Small intestine (tissue), 7 donors: ENCODE measurements around the gene APOL5. TPM values are rescaled to one million over a fixed set of nuclear protein-coding genes. Genes with fewer than 3 reads are reported as not detected.
A peak's percentile ranks its signal among the peaks of the same experiment; 100 is the strongest.

ENCODE experiments used
- DNase-seq, 2 donors: peaks; one replicate each; pipeline versions ENCODE4 v3.0.0 to v3.0.0-alpha.2; 2013
- FAIRE-seq: peaks from 2 replicates; lab custom pipeline; 2012; peaks lifted over from hg19 to GRCh38; lab: Jason Lieb, UNC
- H3K27ac ChIP-seq, 3 donors: one replicate each; pipeline ENCODE4 v1.5.1; 2013; ENCODE audit warnings: low read length in 2 of 3, mild to moderate bottlenecking in 2 of 3, control low read depth in 1 of 3, inconsistent platforms in 1 of 3, low read depth in 1 of 3, moderate library complexity in 1 of 3
- H3K27me3 ChIP-seq, 3 donors: one replicate each; pipeline ENCODE4 v1.6.1; 2013; ENCODE audit warnings: low read length in 3 of 3, inconsistent platforms in 1 of 3; ENCODE audit not compliant: control insufficient read depth in 3 of 3, insufficient read depth in 3 of 3
- H3K36me3 ChIP-seq, 3 donors: one replicate each; pipeline ENCODE4 v1.6.1; 2013; ENCODE audit warnings: low read length in 3 of 3, inconsistent platforms in 1 of 3, low read depth in 1 of 3, mild to moderate bottlenecking in 1 of 3, moderate library complexity in 1 of 3; ENCODE audit not compliant: control insufficient read depth in 3 of 3, insufficient read depth in 2 of 3
- H3K4me1 ChIP-seq, 3 donors: one replicate each; pipeline ENCODE4 v1.6.1; 2013; ENCODE audit warnings: low read length in 2 of 3, inconsistent platforms in 1 of 3, low read depth in 1 of 3, mild to moderate bottlenecking in 1 of 3, moderate library complexity in 1 of 3; ENCODE audit not compliant: control insufficient read depth in 3 of 3, insufficient read depth in 2 of 3
- H3K4me3 ChIP-seq, 3 donors: one replicate each; pipeline ENCODE4 v1.5.1; 2013; ENCODE audit warnings: low read length in 3 of 3, control low read depth in 1 of 3, inconsistent platforms in 1 of 3, low read depth in 1 of 3, mild to moderate bottlenecking in 1 of 3, moderate library complexity in 1 of 3
- H3K9me3 ChIP-seq, 2 donors: one replicate each; pipeline ENCODE4 v1.6.1; 2013; ENCODE audit warnings: low read depth in 1 of 2, low read length in 1 of 2; ENCODE audit not compliant: control insufficient read depth in 2 of 2, insufficient read depth in 1 of 2
- WGBS, 3 donors: extraction: QIAGEN DNeasy Blood & Tissue Kit; methylation state at CpG; one replicate each; pipeline ENCODE4 v1.1.7; 2013; 5-methylcytosine and 5-hydroxymethylcytosine counted together
- polyA plus RNA-seq, 4 donors: library from polyadenylated mRNA; stranded (reverse) in 3 of 4; unstranded in 1 of 4; fragments of 200-250 nt in 3 of 4; fragments of 120-200 nt in 1 of 4; gene quantifications; one replicate each; pipeline versions ENCODE4 v1.2.1 to v1.2.3, GENCODE V29; 2013
- donor health status: healthy with polysubstance abuse.
- donor health status: control.
- donor health status: control.
- donor health status: Bipolar disorder and iron deficiency.
- donor health status: healthy.

Gene APOL5
- polyA plus RNA-seq, 4 donors = not detected

GRCh38 chr22:35766654-35767580 lies 49.2 kb downstream of the APOL5 start:
- DNase-seq (no peak), FAIRE-seq (no peak)
- H3K9me3 ChIP-seq = no peaks in the 10 kb centered on the region
- H3K27me3 ChIP-seq = no peaks in the 10 kb centered on the region
- H3K4me1 ChIP-seq = no peaks in the 10 kb centered on the region
- H3K4me3 ChIP-seq = no peak overlapping the region
- 70 to 89% (median 88%) methylated on average over 10 of the region's 10 CpGs for WGBS, 3 donors
- H3K36me3 ChIP-seq = peaks cover 0 to 3% (median 1%) of the 10 kb centered on the region in 3 donors
- H3K27ac ChIP-seq = peak overlapping the region in 1 of 3 donors; percentile 41

DNA sequence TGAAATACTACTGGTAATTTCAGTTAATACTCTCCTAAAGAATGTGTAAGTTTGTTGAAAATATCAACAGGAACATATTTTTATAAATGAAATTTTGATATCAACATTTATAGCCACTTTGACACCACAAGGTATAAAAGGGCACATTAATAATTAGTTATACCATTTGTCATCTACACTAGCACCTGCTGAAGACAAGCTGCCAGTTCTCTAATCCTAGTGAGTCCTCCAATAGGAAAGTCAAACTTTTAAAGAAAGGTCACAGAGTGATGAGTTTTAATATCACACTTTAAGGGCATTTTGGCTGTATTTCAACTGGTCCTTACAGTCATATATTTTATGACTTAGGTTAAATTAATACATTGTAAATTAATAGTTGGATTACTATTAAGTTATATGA lies 52.3 kb downstream of the APOL5 start:
- no peaks in the 10 kb centered on the region for H3K9me3 ChIP-seq
- no peaks in the 10 kb centered on the region for H3K4me1 ChIP-seq
- no peak for FAIRE-seq
- no peak overlapping the region for H3K4me3 ChIP-seq
- H3K27me3 ChIP-seq = no peaks in the 10 kb centered on the region
- peaks cover 0 to under 1% (median 0%) of the 10 kb centered on the region in 3 donors for H3K36me3 ChIP-seq
- no peak overlapping the region for H3K27ac ChIP-seq
- DNase-seq = no peak

- no peak overlapping the region for H3K4me3 ChIP-seq
- no peak for DNase-seq
- H3K36me3 ChIP-seq = peaks cover 0 to 5% (median 0%) of the 10 kb centered on the region in 3 donors
- no peaks in the 10 kb centered on the region for H3K9me3 ChIP-seq
- H3K27me3 ChIP-seq = no peaks in the 10 kb centered on the region
- H3K4me1 ChIP-seq = no peaks in the 10 kb centered on the region
- no peak for FAIRE-seq
- no peak overlapping the region for H3K27ac ChIP-seq
- 91 to 100% (median 95%) methylated on average over 2 of the region's 2 CpGs for WGBS, 3 donors
Observed at GRCh38 chr22:35775339-35775738, 57.7 kb downstream of the APOL5 start.

DNA sequence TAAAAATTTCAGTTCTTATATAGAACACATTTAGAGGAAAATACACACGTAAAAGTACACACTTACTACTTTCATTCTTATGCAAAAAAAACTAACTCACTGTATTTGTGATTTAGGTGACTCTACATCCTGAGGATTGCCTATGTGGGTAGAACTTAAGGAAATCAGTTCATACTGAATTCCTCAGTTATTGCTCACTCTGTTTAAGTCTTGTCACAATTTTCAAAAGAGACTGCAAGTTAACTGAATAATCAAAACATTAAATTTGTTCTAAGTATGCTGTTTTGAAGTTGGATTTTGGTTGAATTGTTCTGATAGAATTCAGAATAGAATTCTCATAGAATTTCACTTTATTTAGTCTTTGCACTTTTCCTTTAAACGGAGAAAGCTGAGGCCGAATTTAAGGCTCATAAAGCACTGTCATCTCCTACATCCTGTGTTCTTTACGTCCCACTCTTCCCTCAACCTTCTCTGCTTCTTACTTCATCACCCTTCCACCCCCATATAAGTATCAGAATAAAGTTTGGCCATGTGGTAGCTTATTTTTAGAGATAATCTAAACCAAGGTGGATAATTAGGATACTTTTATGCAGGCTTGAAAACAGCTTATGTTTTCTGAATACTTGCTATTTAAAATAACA lies 59.8 kb downstream of the APOL5 start:
- H3K4me1 ChIP-seq = no peaks in the 10 kb centered on the region
- H3K4me3 ChIP-seq = no peak overlapping the region
- FAIRE-seq (no peak), DNase-seq (no peak)
- peaks cover 0 to 9% (median 4%) of the 10 kb centered on the region in 3 donors for H3K36me3 ChIP-seq
- no peaks in the 10 kb centered on the region for H3K9me3 ChIP-seq
- H3K27me3 ChIP-seq = no peaks in the 10 kb centered on the region
- WGBS, 3 donors = 86 to 93% (median 86%) methylated on average over 4 of the region's 4 CpGs
- no peak overlapping the region for H3K27ac ChIP-seq

Other genes starting within 250 kb of the APOL5 start
- gene RASD2, start 177.0 kb upstream of the APOL5 start, polyA plus RNA-seq = 1 to 10 TPM in 3 of 4 donors, under 1 TPM in 1; 0.54 to 3.7 (median 1.7) TPM
- gene MB, start 100.5 kb upstream of the APOL5 start, polyA plus RNA-seq = 100 to 1,000 TPM in 1 of 4 donors, 10 to 100 TPM in 2, 1 to 10 TPM in 1; 1.9 to 106 (median 45.4) TPM
- gene APOL6, start 69.4 kb upstream of the APOL5 start, polyA plus RNA-seq = 10 to 100 TPM; 11.3 to 30.5 (median 19.3) TPM